ENCODE results near the gene FAM25G. TPM values are rescaled to one million over a fixed set of nuclear protein-coding genes. Genes with fewer than 3 reads are reported as not detected.

The FAM25G gene
- total RNA-seq, 1 donor from 2014 or later, result not detected

DNA sequence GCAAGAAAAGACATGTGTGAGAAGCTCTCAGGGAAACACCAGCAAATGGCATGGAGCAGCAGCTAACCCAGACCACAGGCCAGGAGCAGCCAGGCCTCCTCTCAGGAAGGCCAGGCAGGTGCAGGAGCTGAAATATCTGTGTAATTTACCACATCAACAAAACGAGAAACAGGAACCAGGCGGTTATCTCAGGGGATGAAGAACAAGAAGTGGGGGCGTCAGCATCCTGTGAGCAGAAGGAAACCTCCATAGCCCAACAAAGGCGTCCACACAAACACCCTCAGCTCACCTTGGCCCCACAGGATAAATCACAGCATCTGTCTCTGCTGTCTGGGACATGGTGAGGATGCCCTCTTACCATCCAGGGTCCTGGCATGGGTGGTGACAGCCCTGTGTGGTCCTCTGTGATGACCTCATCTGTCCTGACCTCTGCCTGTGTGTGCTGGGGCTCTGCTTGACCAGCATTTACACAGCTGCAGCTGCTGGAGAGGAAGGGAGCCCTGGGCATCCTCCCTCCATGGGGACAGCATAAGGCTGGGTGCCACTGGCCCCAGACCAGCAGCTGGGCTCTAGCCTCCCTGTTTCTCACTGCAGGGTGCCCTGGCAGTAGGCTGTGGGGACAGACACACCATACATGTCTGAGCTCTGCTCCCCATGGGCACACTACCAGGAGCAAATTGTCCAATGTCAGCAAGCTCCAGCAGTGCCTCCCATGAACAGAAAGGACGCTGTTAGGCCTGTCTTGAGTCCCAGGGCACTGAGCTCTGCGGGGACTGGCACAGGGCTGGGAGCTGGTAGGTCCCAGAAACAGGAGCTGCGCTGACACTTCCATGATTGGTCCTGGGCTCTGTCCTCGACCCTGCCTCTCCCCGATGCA lies 42.2 kb downstream of the FAM25G start:
- no peak overlapping the region for H3K4me3 Mint-ChIP-seq (ENCODE audit: unreplicated experiment)
- TF ChIP-seq, protein P1, sequence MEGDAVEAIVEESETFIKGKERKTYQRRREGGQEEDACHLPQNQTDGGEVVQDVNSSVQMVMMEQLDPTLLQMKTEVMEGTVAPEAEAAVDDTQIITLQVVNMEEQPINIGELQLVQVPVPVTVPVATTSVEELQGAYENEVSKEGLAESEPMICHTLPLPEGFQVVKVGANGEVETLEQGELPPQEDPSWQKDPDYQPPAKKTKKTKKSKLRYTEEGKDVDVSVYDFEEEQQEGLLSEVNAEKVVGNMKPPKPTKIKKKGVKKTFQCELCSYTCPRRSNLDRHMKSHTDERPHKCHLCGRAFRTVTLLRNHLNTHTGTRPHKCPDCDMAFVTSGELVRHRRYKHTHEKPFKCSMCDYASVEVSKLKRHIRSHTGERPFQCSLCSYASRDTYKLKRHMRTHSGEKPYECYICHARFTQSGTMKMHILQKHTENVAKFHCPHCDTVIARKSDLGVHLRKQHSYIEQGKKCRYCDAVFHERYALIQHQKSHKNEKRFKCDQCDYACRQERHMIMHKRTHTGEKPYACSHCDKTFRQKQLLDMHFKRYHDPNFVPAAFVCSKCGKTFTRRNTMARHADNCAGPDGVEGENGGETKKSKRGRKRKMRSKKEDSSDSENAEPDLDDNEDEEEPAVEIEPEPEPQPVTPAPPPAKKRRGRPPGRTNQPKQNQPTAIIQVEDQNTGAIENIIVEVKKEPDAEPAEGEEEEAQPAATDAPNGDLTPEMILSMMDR (IDR thresholded peaks at IDR 0.05), result no peak

DNA sequence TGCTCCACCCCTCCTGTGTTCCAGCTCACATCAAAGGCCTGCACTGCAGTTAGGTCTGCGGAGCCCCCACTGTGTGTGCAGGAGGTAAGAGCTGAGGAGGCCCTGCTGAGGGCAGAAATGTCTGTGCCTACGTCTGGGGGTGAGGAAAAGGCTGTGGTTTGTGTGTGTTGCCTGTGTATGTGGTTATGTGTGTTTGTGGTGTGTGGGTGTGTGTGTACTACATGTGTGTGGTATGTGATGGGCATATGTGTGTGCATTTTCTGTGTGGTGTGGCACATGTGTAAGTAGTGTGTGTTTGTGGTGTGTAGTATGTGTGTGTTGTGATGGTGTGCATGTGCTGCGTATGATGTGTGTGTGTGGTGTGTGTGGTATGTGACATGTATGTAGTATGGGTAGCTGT lies 43.8 kb downstream of the FAM25G start:
- Mint-ChIP-seq H3K9me3 (ENCODE audit: unreplicated experiment) (peaks cover 12% of the 10 kb centered on the region), H3K36me3 (ENCODE audit: unreplicated experiment) (peaks cover 2% of the 10 kb centered on the region), H3K27me3 (ENCODE audit: unreplicated experiment) (no peaks in the 10 kb centered on the region), H3K4me1 (ENCODE audit: unreplicated experiment) (peaks cover 4% of the 10 kb centered on the region), H3K27ac (ENCODE audit: unreplicated experiment) (no peak overlapping the region), H3K4me3 (ENCODE audit: unreplicated experiment) (no peak overlapping the region)
- peak; percentile 48 for DNase-seq (ENCODE audit: extremely low spot score, unreplicated experiment)
- TF ChIP-seq, protein P1 (IDR thresholded peaks at IDR 0.05), result no peak

More for the DNA sequence above, 42.2 kb downstream of the FAM25G start:
- H3K4me1 Mint-ChIP-seq (ENCODE audit: unreplicated experiment), result peaks cover 4% of the 10 kb centered on the region
- DNase-seq (ENCODE audit: extremely low spot score, unreplicated experiment), result peak; percentile 64
- peaks cover 1% of the 10 kb centered on the region for H3K27me3 Mint-ChIP-seq (ENCODE audit: unreplicated experiment)
- H3K36me3 Mint-ChIP-seq (ENCODE audit: unreplicated experiment), result peaks cover 2% of the 10 kb centered on the region
- peaks cover 12% of the 10 kb centered on the region for H3K9me3 Mint-ChIP-seq (ENCODE audit: unreplicated experiment)
- H3K27ac Mint-ChIP-seq (ENCODE audit: unreplicated experiment), result no peak overlapping the region

DNA sequence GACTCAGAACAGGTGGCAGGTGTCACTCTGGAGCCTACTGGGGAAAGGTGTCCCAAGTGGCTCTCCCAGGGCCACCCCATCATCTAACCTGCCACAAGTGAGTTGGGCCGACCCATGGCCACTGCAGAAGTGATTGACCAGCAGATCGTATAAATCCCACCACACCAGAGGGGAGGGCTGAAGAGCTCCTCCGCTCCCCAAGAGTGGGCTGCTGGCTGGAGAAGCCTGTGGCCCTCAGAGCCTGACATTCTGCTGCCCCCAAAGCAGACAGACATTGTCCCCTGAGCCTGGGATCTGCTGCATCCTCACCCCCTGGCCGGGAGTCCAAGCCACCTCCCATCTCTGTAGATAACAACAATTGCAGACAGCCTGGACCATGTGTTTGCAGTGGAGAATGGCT lies 44.3 kb downstream of the FAM25G start:
- H3K27ac Mint-ChIP-seq (ENCODE audit: unreplicated experiment), result no peak overlapping the region
- peak; percentile 64 for DNase-seq (ENCODE audit: extremely low spot score, unreplicated experiment)
- peaks cover 3% of the 10 kb centered on the region for H3K4me1 Mint-ChIP-seq (ENCODE audit: unreplicated experiment)
- TF ChIP-seq, protein P1 (IDR thresholded peaks at IDR 0.05), result no peak
- peaks cover 2% of the 10 kb centered on the region for H3K27me3 Mint-ChIP-seq (ENCODE audit: unreplicated experiment)
- H3K4me3 Mint-ChIP-seq (ENCODE audit: unreplicated experiment), result no peak overlapping the region
- peaks cover 2% of the 10 kb centered on the region for H3K36me3 Mint-ChIP-seq (ENCODE audit: unreplicated experiment)
- peaks cover 12% of the 10 kb centered on the region for H3K9me3 Mint-ChIP-seq (ENCODE audit: unreplicated experiment)

DNA sequence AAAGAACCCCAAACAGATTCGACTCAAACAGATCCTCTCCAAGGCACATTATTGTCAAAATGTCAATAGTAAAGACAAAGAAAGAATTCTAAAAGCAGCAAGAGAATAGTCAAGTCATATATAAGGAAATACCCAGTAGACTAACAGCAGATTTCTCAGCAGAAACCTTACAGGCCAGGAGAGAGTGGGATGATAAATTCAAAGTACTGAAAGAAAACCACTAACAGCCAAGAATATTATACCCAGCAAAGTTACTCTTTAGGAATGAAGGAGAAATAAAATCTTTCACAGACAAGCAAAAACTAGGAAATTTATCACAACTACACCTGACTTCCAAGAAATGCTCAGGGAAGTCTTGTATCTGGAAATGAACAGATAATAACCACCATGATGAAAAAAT lies 45.8 kb downstream of the FAM25G start:
- TF ChIP-seq, protein P1 (IDR thresholded peaks at IDR 0.05), result no peak
- Mint-ChIP-seq H3K27ac (ENCODE audit: unreplicated experiment) (no peak overlapping the region), H3K27me3 (ENCODE audit: unreplicated experiment) (peaks cover 9% of the 10 kb centered on the region), H3K9me3 (ENCODE audit: unreplicated experiment) (peaks cover 12% of the 10 kb centered on the region), H3K36me3 (ENCODE audit: unreplicated experiment) (peaks cover 2% of the 10 kb centered on the region), H3K4me3 (ENCODE audit: unreplicated experiment) (no peak overlapping the region), H3K4me1 (ENCODE audit: unreplicated experiment) (peaks cover 3% of the 10 kb centered on the region)
- DNase-seq (ENCODE audit: extremely low spot score, unreplicated experiment), result no peak

- peaks cover 12% of the 10 kb centered on the region for H3K9me3 Mint-ChIP-seq (ENCODE audit: unreplicated experiment)
- no peak overlapping the region for H3K4me3 Mint-ChIP-seq (ENCODE audit: unreplicated experiment)
- H3K36me3 Mint-ChIP-seq (ENCODE audit: unreplicated experiment), result peaks cover 2% of the 10 kb centered on the region
- H3K27me3 Mint-ChIP-seq (ENCODE audit: unreplicated experiment), result peaks cover 9% of the 10 kb centered on the region
- H3K27ac Mint-ChIP-seq (ENCODE audit: unreplicated experiment), result no peak overlapping the region
- peak; percentile 72 for DNase-seq (ENCODE audit: extremely low spot score, unreplicated experiment)
- TF ChIP-seq, protein P1 (IDR thresholded peaks at IDR 0.05), result no peak
- peaks cover 1% of the 10 kb centered on the region for H3K4me1 Mint-ChIP-seq (ENCODE audit: unreplicated experiment)
Measured at GRCh38 chr10:47444047-47444446, 47.5 kb downstream of the FAM25G start.
